GM12801 (cell line): ENCODE measurements around the gene CLIP4.

ENCODE experiments used
- TF ChIP-seq, protein P1 (sequence below): IDR thresholded peaks from one replicate; pipeline ENCODE4 v1.5.1; 2011; ENCODE audit warnings: control low read depth; ENCODE audit not compliant: insufficient read length; ENCODE audit errors: extremely low read depth

The CLIP4 gene

GRCh38 chr2:29212009-29212408 lies 96.8 kb downstream of the CLIP4 start:
- TF ChIP-seq, protein P1, sequence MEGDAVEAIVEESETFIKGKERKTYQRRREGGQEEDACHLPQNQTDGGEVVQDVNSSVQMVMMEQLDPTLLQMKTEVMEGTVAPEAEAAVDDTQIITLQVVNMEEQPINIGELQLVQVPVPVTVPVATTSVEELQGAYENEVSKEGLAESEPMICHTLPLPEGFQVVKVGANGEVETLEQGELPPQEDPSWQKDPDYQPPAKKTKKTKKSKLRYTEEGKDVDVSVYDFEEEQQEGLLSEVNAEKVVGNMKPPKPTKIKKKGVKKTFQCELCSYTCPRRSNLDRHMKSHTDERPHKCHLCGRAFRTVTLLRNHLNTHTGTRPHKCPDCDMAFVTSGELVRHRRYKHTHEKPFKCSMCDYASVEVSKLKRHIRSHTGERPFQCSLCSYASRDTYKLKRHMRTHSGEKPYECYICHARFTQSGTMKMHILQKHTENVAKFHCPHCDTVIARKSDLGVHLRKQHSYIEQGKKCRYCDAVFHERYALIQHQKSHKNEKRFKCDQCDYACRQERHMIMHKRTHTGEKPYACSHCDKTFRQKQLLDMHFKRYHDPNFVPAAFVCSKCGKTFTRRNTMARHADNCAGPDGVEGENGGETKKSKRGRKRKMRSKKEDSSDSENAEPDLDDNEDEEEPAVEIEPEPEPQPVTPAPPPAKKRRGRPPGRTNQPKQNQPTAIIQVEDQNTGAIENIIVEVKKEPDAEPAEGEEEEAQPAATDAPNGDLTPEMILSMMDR = no peak

- TF ChIP-seq, protein P1 = no peak
Observed at GRCh38 chr2:29213888-29214291, 98.7 kb downstream of the CLIP4 start.

- TF ChIP-seq, protein P1 = no peak
Observed at GRCh38 chr2:29215073-29215472, 99.9 kb downstream of the CLIP4 start.

- TF ChIP-seq, protein P1 = no peak
Observed at GRCh38 chr2:29215739-29216608, 100.8 kb downstream of the CLIP4 start.

DNA sequence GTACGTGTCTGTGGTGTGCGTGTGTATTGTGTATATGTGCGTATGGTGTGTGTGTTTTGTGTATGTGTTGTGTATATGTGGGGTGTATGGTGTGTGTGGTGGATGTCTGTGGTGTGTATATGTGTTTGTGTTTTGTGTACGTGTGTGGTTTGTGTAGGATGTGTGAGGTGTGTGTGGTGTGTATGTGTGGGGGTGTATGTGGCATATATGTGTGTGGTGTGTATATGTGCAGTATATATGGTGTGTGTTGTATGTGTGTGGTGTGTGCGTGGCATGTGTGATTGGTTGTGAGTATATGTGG lies 101.3 kb downstream of the CLIP4 start:
- TF ChIP-seq, protein P1 = no peak

DNA sequence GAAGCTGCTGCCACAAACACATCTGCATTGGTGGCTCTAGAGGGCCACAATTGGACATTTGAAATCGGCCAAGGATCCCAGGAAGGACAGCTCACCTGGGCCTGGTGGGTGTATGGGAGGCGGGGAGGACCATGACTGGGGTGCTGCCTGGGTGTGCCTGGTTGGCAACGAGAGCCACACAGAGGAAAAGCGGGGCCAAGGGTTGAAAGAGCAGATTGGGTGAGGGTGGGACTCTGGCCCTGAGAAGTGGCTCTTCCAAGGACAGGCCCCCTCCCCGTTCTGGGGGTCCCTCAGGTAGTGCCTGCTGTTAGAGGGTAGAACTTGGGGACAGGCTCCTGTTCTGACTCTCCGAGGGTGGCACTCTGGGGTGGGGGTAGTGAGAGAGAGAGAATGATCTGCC lies 102.9 kb downstream of the CLIP4 start:
- TF ChIP-seq, protein P1 = no peak

- TF ChIP-seq, protein P1 = no peak
Observed at GRCh38 chr2:29218550-29219125, 103.4 kb downstream of the CLIP4 start.
